RWPE2 (cell line): ENCODE measurements around the gene CD52.

ENCODE experiments used
- ATAC-seq: fragments of 200-7000 bp; cut with Tn5 transposase; 3 replicates; pipeline ENCODE4 v1.9.1; 2021; ENCODE audit warnings: low read depth
- DNase-seq: peaks from one replicate; pipeline ENCODE4 v3.0.0-alpha.2; 2020; ENCODE audit warnings: low spot score
- H3K27ac ChIP-seq: fragments of 450-650 bp; 2 replicates; pipeline ENCODE4 v1.5.1; 2017; ENCODE audit warnings: mild to moderate bottlenecking; ENCODE audit not compliant: poor library complexity, severe bottlenecking
- H3K27me3 ChIP-seq: fragments of 250-450 bp; sonication (Bioruptor Pico); 2 replicates; pipeline ENCODE4 v1.5.1; 2021; ENCODE audit warnings: mild to moderate bottlenecking, moderate library complexity; ENCODE audit not compliant: insufficient read depth, poor library complexity, severe bottlenecking
- H3K36me3 ChIP-seq: fragments of 250-450 bp; sonication (Bioruptor Pico); 2 replicates; pipeline ENCODE4 v1.5.1; 2020; ENCODE audit warnings: low read depth, mild to moderate bottlenecking, moderate library complexity
- H3K4me1 ChIP-seq: fragments of 250-450 bp; sonication (Bioruptor Pico); 2 replicates; pipeline ENCODE4 v1.5.1; 2021; ENCODE audit warnings: mild to moderate bottlenecking, moderate library complexity; ENCODE audit not compliant: insufficient read depth, poor library complexity, severe bottlenecking
- H3K4me3 ChIP-seq: fragments of 250-450 bp; sonication (Bioruptor Pico); 2 replicates; pipeline ENCODE4 v1.5.1; 2021; ENCODE audit warnings: mild to moderate bottlenecking, moderate library complexity; ENCODE audit not compliant: severe bottlenecking
- H3K9me3 ChIP-seq: fragments of 250-450 bp; sonication (Bioruptor Pico); 2 replicates; pipeline ENCODE4 v1.5.1; 2021; ENCODE audit warnings: mild to moderate bottlenecking, moderate library complexity; ENCODE audit not compliant: severe bottlenecking
- CTCF ChIP-seq: fragments of 450-650 bp; IDR thresholded peaks from one replicate; pipeline ENCODE4 v1.5.1; 2017; ENCODE audit warnings: mild to moderate bottlenecking, moderate library complexity; ENCODE audit not compliant: poor library complexity, severe bottlenecking

CD52 gene

GRCh38 chr1:26300578-26301275 is 17.0 kb upstream of the CD52 start:
- Histone ChIP-seq H3K4me1 (peaks cover 26% of the 10 kb centered on the region), H3K27ac (no peak overlapping the region), H3K27me3 (no peaks in the 10 kb centered on the region), H3K36me3 (no peaks in the 10 kb centered on the region), H3K9me3 (no peaks in the 10 kb centered on the region), H3K4me3 (no peak overlapping the region)
- no peak for TF ChIP-seq CTCF
- DNase-seq (no peak), ATAC-seq (no peak)

- Histone ChIP-seq H3K27ac (peak overlapping the region; percentile 46), H3K27me3 (no peaks in the 10 kb centered on the region), H3K4me3 (no peak overlapping the region), H3K4me1 (peaks cover 29% of the 10 kb centered on the region), H3K36me3 (no peaks in the 10 kb centered on the region), H3K9me3 (no peaks in the 10 kb centered on the region)
- ATAC-seq (no peak), DNase-seq (no peak)
- TF ChIP-seq CTCF, result no peak
Observed at GRCh38 chr1:26302733-26303405, 14.9 kb upstream of the CD52 start.

- ATAC-seq (peak; percentile 3; the same call in 1 of the 3 replicates), DNase-seq (no peak)
- TF ChIP-seq CTCF, result no peak
- peaks cover 11% of the 10 kb centered on the region for H3K4me1 ChIP-seq
- H3K4me3 ChIP-seq, result peak overlapping the region; percentile 78
- H3K9me3 ChIP-seq, result no peaks in the 10 kb centered on the region
- no peaks in the 10 kb centered on the region for H3K36me3 ChIP-seq
- peak overlapping the region; percentile 51 for H3K27ac ChIP-seq
- H3K27me3 ChIP-seq, result no peaks in the 10 kb centered on the region
Observed at GRCh38 chr1:26305667-26306289, 12.0 kb upstream of the CD52 start.

GRCh38 chr1:26306290-26307229 is 11.2 kb upstream of the CD52 start, which contains the start of gene UBXN11:
Gene UBXN11, minus strand, starts transcription at chr1:26306636. Its CDS starts 3,753 bp downstream, at chr1:26302883.
- TF ChIP-seq CTCF, result no peak
- Histone ChIP-seq H3K4me1 (peaks cover 9% of the 10 kb centered on the region), H3K27me3 (no peaks in the 10 kb centered on the region), H3K36me3 (no peaks in the 10 kb centered on the region), H3K27ac (peak within 1 kb of the TSS; percentile 51), H3K4me3 (peak within 1 kb of the TSS; percentile 78), H3K9me3 (no peaks in the 10 kb centered on the region)
- ATAC-seq (peak; percentile 99), DNase-seq (peak; percentile 97)
